DMS153 (cell line): Measurements from ENCODE around the gene RYR2.

Experiments used
- DNase-seq: peaks from one replicate; lab custom pipeline; 2025; lab: John Stamatoyannopoulos, UW

Gene RYR2

GRCh38 chr1:237457573-237457972 lies 415.6 kb downstream of the RYR2 start:
- no peak for DNase-seq

- DNase-seq = no peak
Observed at GRCh38 chr1:237467320-237467719, 425.3 kb downstream of the RYR2 start.

GRCh38 chr1:237470712-237471338 lies 428.8 kb downstream of the RYR2 start:
- DNase-seq = peak; percentile 0

GRCh38 chr1:237471377-237471776 lies 429.4 kb downstream of the RYR2 start:
- DNase-seq = no peak

- no peak for DNase-seq
Observed at GRCh38 chr1:237471956-237472355, 430.0 kb downstream of the RYR2 start.

GRCh38 chr1:237473854-237474253 lies 431.9 kb downstream of the RYR2 start:
- no peak for DNase-seq

GRCh38 chr1:237478082-237478481 lies 436.1 kb downstream of the RYR2 start:
- no peak for DNase-seq

- DNase-seq = no peak
Observed at GRCh38 chr1:237478842-237479241, 436.9 kb downstream of the RYR2 start.

- DNase-seq = no peak
Observed at GRCh38 chr1:237482777-237483176, 440.8 kb downstream of the RYR2 start.

- no peak for DNase-seq
Observed at GRCh38 chr1:237492359-237492758, 450.4 kb downstream of the RYR2 start.

- DNase-seq = no peak
Observed at GRCh38 chr1:237500566-237500965, 458.6 kb downstream of the RYR2 start.

- no peak for DNase-seq
Observed at GRCh38 chr1:237503292-237503691, 461.3 kb downstream of the RYR2 start.

GRCh38 chr1:237507005-237507404 lies 465.0 kb downstream of the RYR2 start:
- no peak for DNase-seq

GRCh38 chr1:237509748-237510147 lies 467.8 kb downstream of the RYR2 start:
- no peak for DNase-seq

- DNase-seq = no peak
Observed at GRCh38 chr1:237525102-237525501, 483.1 kb downstream of the RYR2 start.

- DNase-seq = no peak
Observed at GRCh38 chr1:237527761-237528160, 485.8 kb downstream of the RYR2 start.

GRCh38 chr1:237528545-237528944 lies 486.6 kb downstream of the RYR2 start:
- no peak for DNase-seq

GRCh38 chr1:237539055-237539454 lies 497.1 kb downstream of the RYR2 start:
- DNase-seq = no peak

GRCh38 chr1:237542525-237543418 lies 500.8 kb downstream of the RYR2 start:
- DNase-seq = no peak

GRCh38 chr1:237553078-237553477 lies 511.1 kb downstream of the RYR2 start:
- DNase-seq = no peak

GRCh38 chr1:237556911-237557310 lies 514.9 kb downstream of the RYR2 start:
- no peak for DNase-seq

GRCh38 chr1:237562242-237562823 lies 520.3 kb downstream of the RYR2 start:
- peak; percentile 1 for DNase-seq

- DNase-seq = no peak
Observed at GRCh38 chr1:237565236-237565635, 523.3 kb downstream of the RYR2 start.
